Adipocyte (in vitro differentiated cells): ENCODE results near the gene PLS3.

ENCODE experiments used
- DNase-seq: peaks from one replicate; pipeline ENCODE4 v3.0.0-alpha.2; 2015; ENCODE audit warnings: low read depth
- H3K27me3 ChIP-seq: replicated peaks from 2 replicates; pipeline ENCODE4 v1.7.0; 2013; ENCODE audit warnings: mild to moderate bottlenecking, low read length, moderate library complexity; ENCODE audit not compliant: control insufficient read depth, insufficient read depth
- H3K36me3 ChIP-seq: 2 replicates; pipeline ENCODE4 v1.7.0; 2013; ENCODE audit warnings: low read length, mild to moderate bottlenecking, moderate library complexity; ENCODE audit not compliant: control insufficient read depth, insufficient read depth, severe bottlenecking
- H3K4me1 ChIP-seq: 2 replicates; pipeline ENCODE4 v1.7.0; 2013; ENCODE audit warnings: mild to moderate bottlenecking, low read length, moderate library complexity; ENCODE audit not compliant: control insufficient read depth, insufficient read depth
- H3K4me3 ChIP-seq: 2 replicates; pipeline ENCODE4 v1.7.0; 2013; ENCODE audit warnings: mild to moderate bottlenecking, low read length, moderate library complexity
- H3K9ac ChIP-seq: 2 replicates; pipeline ENCODE4 v1.7.0; 2013; ENCODE audit warnings: mild to moderate bottlenecking, low read length, moderate library complexity
- H3K9me3 ChIP-seq: 2 replicates; pipeline ENCODE4 v1.7.0; 2013; ENCODE audit warnings: mild to moderate bottlenecking, low read length, moderate library complexity; ENCODE audit not compliant: control insufficient read depth

The PLS3 gene

DNA sequence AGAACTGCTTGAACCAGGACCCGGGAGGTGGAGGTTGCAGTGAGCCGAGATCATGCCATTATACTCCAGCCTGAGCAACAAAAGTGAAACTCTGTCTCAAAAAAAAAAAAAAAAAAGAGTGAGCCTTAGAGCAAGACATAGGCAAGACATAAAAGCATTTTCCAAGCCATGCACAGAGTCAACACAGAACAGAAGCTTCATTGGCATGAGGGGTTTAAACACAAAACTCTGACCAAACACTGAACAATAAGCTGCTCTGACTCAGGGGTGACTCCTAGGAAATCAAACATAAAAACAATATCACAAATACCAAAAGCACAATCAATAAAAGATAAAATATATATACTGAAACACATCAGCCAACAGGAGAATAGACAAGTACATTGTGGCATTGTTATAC, 136.8 kb downstream of the PLS3 start:
- Histone ChIP-seq H3K27me3 (peaks cover 43% of the 10 kb centered on the region), H3K36me3 (no peaks in the 10 kb centered on the region), H3K4me3 (no peak overlapping the region), H3K9me3 (no peaks in the 10 kb centered on the region), H3K9ac (no peak overlapping the region), H3K4me1 (no peaks in the 10 kb centered on the region)
- no peak for DNase-seq
